Thyroid gland (tissue), 4 donors: Measurements from ENCODE around the gene P3H3. TPM values are rescaled to one million over a fixed set of nuclear protein-coding genes. Genes with fewer than 3 reads are reported as not detected.

Experiments
- DNase-seq, 2 donors: peaks; one replicate each; pipeline ENCODE4 v3.0.0-alpha.2; 2019
- H3K27ac ChIP-seq, 3 donors: fragments of 200-600 bp; sonication (generic); 1 replicate in 2 of 3; 2 replicates in 1 of 3; pipeline ENCODE4 v1.5.1; 2016 to 2019; ENCODE audit warnings: mild to moderate bottlenecking in 1 of 3, moderate library complexity in 1 of 3
- H3K27me3 ChIP-seq: fragments of 200-600 bp; sonication (generic); one replicate; pipeline ENCODE4 v1.5.1; 2019
- H3K36me3 ChIP-seq, 2 donors: fragments of 200-600 bp; sonication (generic); one replicate each; pipeline ENCODE4 v1.5.1; 2016 to 2019
- H3K4me1 ChIP-seq, 2 donors: fragments of 200-600 bp; sonication (generic); one replicate each; pipeline ENCODE4 v1.5.1; 2017 to 2019
- H3K4me3 ChIP-seq, 3 donors: fragments of 200-600 bp; sonication (generic); replicated peaks in 1 of 3; 1 replicate in 2 of 3; 2 replicates in 1 of 3; pipeline ENCODE4 v1.5.1; 2016; ENCODE audit warnings: mild to moderate bottlenecking in 1 of 3
- H3K9me3 ChIP-seq: fragments of 200-600 bp; sonication (generic); one replicate; pipeline ENCODE4 v1.5.1; 2017
- CTCF ChIP-seq, 6 experiments: fragments of 200-600 bp in 3 of 6; fragments of 450-650 bp in 3 of 6; sonication (generic) in 3 of 6; IDR thresholded peaks; one replicate each; pipeline ENCODE4 v1.5.1; 2016 to 2019; ENCODE audit warnings: antibody characterized with exemption in 6 of 6, mild to moderate bottlenecking in 2 of 6, inconsistent platforms in 1 of 6, moderate library complexity in 1 of 6
- POLR2A ChIP-seq, 2 donors: fragments of 450-650 bp; IDR thresholded peaks; one replicate each; pipeline ENCODE4 v1.6.1; 2017; ENCODE audit warnings: antibody characterized with exemption in 2 of 2, mild to moderate bottlenecking in 2 of 2, moderate library complexity in 1 of 2
- WGBS, 2 donors: methylation state at CpG; one replicate each; pipeline ENCODE4 v1.1.5; 2017; 5-methylcytosine and 5-hydroxymethylcytosine counted together
- intact Hi-C: fragments of 100-400 bp; cut with DNase I; formaldehyde crosslinking; loops from one replicate; pipeline ENCODE4 v1.15.1; 2023
- total RNA-seq, 4 donors: library from RNA; depleted of rRNA; stranded (reverse); fragments of >200 nt; gene quantifications; one replicate each; pipeline ENCODE4 v1.2.3, GENCODE V29; 2016

Gene P3H3
- total RNA-seq, 4 donors from 2014 or later = 13.6 to 27.9 (median 20.3) TPM

- H3K9me3 ChIP-seq = no peaks in the 10 kb centered on the region
- peaks cover 8 to 21% of the 10 kb centered on the region in 2 donors for H3K4me1 ChIP-seq
- H3K27ac ChIP-seq = no peak overlapping the region
- 72 to 73% methylated on average over 17 of the region's 17 CpGs for WGBS, 2 donors
- no peaks in the 10 kb centered on the region for H3K36me3 ChIP-seq
- H3K27me3 ChIP-seq = no peaks in the 10 kb centered on the region
- no peak for DNase-seq
- TF ChIP-seq CTCF (IDR thresholded peaks at IDR 0.05) = no peak
- TF ChIP-seq POLR2A (IDR thresholded peaks at IDR 0.05) = no peak
- intact Hi-C loops = no loop called here
- H3K4me3 ChIP-seq = no peak overlapping the region
These were observed 2.0 kb upstream of the P3H3 start for GRCh38 chr12:6826125-6826733.

DNA sequence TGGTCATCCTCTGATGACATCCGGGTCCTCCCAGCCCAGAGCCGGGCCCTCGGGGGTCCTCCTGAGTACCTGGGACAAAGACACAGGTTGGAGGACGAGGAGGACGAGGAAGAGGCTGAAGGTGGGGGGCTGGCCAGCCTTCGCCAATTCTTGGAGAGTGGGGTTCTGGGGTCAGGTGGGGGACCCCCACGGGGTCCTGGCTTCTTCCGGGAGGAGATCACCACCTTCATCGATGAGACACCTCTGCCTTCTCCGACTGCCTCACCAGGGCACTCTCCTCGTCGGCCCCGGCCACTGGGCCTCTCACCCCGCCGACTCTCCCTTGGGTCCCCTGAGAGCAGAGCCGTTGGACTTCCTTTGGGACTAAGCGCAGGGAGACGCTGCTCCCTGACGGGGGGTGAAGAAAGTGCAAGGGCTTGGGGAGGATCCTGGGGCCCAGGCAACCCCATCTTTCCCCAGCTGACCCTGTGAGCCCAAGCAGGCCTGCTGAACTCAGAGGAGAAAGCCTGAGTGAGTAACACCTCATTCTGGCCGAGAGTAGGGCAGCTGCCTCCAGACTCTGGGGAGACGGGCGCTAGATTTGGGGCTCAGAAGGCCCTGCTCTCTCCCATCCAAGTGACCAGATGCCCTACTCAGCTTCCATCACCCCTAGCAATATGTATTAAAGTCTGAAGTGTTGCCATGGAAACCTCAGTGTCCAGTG lies 1.3 kb upstream of the P3H3 start:
- no peak for TF ChIP-seq POLR2A (IDR thresholded peaks at IDR 0.05)
- no peak for TF ChIP-seq CTCF (IDR thresholded peaks at IDR 0.05)
- 77 to 80% methylated on average over 17 to 22 of the region's 22 CpGs for WGBS, 2 donors
- intact Hi-C loops = no loop called here
- H3K27ac ChIP-seq = no peak overlapping the region
- no peak overlapping the region for H3K4me3 ChIP-seq
- no peaks in the 10 kb centered on the region for H3K9me3 ChIP-seq
- no peak for DNase-seq
- H3K4me1 ChIP-seq = peaks cover 8 to 14% of the 10 kb centered on the region in 2 donors
- H3K36me3 ChIP-seq = no peaks in the 10 kb centered on the region
- no peaks in the 10 kb centered on the region for H3K27me3 ChIP-seq

DNA sequence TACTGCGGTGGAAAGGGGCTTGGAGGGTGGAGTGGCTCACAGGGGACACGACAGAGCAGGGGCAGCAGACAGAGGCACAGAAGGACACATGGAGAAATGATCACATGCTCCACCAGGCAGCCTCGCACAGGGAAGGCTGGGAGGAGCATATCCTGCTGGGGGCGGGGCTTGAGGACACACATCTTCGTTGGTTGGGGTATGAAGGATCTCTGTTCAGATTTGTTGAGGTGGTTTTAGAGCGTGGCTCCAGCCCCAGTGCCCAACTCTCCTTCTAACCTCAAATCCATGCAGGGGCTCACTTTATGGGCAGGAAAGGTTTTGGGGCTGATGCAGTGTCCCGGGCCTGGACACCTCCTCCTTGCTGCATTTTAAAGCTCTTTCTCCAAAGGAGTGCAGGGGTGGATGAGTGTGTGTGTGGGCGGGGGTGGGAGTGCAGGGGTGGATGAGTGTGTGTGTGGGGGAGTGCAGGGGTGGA lies 733 bp upstream of the P3H3 start:
- no peak overlapping the region for H3K27ac ChIP-seq
- no peak for TF ChIP-seq POLR2A (IDR thresholded peaks at IDR 0.05)
- TF ChIP-seq CTCF (IDR thresholded peaks at IDR 0.05) = no peak
- no peaks in the 10 kb centered on the region for H3K9me3 ChIP-seq
- no peaks in the 10 kb centered on the region for H3K36me3 ChIP-seq
- 2 to 12% methylated on average over 6 to 8 of the region's 8 CpGs for WGBS, 2 donors
- DNase-seq = peak; percentile 78 to 79
- H3K27me3 ChIP-seq = no peaks in the 10 kb centered on the region
- no peak overlapping the region for H3K4me3 ChIP-seq
- peaks cover 8 to 11% of the 10 kb centered on the region in 2 donors for H3K4me1 ChIP-seq
- intact Hi-C loops = no loop called here

DNA sequence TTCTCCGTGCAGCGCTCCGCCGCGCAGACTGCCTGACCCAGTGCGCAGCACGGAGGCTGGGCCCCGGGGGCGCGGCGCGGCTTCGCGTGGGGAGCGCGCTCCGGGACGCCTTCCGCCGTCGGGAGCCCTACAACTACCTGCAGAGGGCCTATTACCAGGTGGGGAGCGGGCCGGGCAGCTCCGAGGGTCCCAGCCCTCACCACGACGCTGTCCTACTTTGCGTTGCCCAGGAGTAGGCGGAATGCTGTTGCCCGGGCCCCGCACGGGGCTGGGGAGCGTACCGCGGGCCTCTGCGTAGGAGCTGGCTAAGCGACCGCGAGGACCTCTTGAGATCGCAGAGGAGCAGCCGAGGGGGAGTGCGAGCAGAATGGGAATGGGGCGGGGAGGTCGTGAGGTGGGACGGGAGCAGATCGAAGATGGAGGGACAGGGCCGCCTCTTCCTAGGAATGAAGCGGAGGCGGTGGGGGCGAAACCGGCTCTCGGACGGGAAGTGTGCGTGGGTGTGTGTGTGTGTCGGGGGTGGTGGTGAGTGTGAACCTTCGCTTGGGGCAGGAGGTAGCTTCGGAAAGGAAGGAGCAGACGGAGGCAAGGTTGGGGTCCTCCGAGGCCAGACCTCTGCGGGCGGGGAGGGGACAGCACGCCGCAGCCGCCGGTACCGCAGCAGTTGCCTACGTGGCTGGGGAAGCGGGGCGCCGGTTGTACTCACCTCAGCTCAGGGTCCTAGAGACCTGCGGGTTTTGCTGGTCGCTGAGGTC lies 751 bp downstream of the P3H3 start:
- no peaks in the 10 kb centered on the region for H3K27me3 ChIP-seq
- peak overlapping the region; percentile 61 to 93 (median 88) for H3K4me3 ChIP-seq
- DNase-seq = peak; percentile 61 to 71
- H3K36me3 ChIP-seq = no peaks in the 10 kb centered on the region
- TF ChIP-seq POLR2A (IDR thresholded peaks at IDR 0.05) = peak in 1 of 2 donors; percentile 67
- peak in 1 of 6 experiments; percentile 4 for TF ChIP-seq CTCF (IDR thresholded peaks at IDR 0.05)
- H3K4me1 ChIP-seq = peaks cover 8 to 11% of the 10 kb centered on the region in 2 donors
- peak overlapping the region; percentile 70 to 80 (median 73) for H3K27ac ChIP-seq
- H3K9me3 ChIP-seq = no peaks in the 10 kb centered on the region
- WGBS, 2 donors = 1 to 2% methylated on average over 31 to 41 of the region's 71 CpGs
- intact Hi-C loops = no loop called here
